ENCODE measurements around the gene PRRT1.
"Not testable (repeated sequence)": the region's sequence is repeated elsewhere in the genome, so short reads cannot be mapped to it uniquely, and the experiment has no call there.

PRRT1 gene

DNA sequence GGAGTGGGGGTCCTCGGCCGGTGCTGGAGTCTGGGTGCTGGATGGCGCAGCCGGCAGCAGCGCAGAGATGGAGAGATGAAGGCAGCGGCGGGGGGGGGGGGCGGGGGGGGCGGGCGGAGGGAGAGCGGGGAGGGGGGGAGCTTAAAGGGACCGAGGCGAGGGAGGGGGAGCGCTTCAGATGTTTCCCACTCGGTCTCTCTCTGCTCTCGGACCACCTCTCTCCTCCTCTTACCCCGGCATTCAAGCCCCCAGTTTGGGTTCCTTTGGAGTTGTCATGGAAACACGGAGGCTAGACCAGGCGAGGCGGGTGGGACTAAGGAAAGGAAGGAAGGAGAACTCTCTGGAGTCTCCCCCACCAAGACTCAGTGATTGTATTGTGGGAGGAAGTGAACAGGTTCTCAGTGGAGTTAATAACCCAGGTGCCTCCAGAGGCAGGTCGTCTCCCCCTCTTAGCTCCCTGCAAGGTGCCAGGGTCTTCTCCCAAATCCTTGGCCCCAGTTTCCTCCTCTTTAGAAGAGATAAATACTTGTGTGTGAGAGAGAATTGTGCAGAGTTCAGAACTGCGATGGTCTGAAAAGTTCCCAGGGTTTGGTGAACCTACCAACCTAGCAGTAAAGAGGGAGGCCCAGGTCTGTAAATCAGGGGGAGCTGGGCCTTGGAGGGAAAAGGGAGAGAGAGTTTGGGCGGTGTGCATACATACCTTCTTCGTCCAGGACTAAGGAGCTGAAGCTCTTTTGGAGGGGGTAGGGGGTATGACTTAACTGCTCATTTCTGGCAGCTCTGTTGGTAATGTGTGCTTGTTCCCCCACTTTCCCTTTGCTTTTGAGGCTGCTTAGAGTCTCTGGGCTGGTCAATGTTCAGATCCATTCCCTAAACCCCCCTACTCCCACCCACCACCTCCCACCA lies at the start of gene PRRT1:
Gene PRRT1 (minus strand): TSS at position 77 of the 906 bp plus-strand sequence. CDS start 112 bp downstream, outside the sequence.
- no peak for DNase-seq

DNA sequence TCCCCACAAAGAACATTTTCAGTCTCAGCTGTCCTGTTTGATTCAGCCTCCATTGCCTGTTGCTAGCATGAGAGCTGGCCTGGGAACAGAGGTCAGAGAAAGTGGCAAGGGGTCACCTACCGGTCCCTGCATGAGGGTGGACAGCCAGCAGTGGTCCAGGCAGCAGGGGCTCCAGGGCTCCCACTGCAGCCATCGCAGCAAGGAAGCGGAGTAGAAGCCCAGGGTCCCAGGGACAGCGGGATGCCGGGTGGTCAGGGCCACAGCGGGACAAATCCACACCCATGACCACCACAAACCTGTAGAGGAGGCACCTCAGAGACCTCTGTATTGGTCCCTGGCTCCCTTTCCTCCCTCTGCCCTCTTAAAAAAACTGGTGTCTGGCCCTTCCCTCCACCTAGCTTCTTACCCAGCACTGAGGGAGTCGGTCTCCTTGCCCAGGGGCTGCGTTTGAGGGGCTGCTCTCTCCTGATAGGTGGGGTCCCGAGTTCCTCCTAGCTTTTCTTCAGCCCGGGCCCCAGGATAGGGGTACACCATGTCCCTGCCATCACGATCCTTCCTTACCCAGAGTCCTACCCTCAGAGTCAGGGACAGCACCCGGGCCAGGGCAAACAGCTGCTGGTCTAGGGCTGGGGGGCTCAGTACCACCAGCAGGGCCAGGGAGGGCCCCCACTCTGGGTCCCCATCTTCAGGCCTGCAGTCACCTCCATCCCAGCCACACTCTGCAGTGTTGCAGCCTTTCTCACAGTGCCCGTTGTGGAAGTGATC lies 49.2 kb upstream of the PRRT1 start:
- DNase-seq, result no peak

DNA sequence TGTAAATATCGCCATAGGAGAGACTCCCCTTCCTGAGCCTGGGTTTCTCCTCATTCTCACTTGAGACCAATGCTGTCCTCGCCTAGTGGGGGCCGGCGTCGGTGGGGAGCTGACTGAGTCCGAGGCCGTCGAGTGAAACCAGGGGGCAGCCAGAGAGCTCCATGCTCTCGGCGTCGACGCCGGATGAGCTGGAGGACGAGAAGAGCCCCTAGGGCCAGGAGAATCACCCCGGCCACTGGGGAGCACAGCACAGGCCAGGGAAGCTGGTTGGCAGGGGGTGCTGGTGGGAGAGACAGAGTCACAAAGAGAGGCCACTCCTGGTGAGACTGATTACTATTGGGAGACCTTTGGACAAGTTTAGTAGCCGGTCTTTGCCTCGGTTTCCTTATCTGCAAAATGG lies 47.1 kb upstream of the PRRT1 start:
- no peak for DNase-seq

DNA sequence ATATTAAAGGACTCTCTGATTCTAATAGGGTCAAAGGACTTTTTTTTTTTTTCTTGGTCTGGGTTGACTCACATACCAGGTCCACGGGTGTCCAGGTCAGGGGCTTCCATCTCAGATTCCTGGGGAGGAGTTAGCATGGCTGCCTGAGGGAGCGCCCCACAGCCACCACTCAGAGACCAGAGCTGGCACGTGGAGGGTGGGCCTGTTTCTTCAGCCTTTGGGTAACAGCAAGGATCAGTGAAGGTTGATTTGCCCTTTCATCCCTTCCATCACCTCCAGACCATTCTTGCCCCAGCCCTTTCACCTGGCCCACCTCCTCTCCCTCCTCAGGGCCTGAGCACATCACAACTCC lies 46.6 kb upstream of the PRRT1 start:
- no peak for DNase-seq

- DNase-seq, result peak; percentile 71
These were observed 45.2 kb upstream of the PRRT1 start for GRCh38 chr6:32196682-32197616.

DNA sequence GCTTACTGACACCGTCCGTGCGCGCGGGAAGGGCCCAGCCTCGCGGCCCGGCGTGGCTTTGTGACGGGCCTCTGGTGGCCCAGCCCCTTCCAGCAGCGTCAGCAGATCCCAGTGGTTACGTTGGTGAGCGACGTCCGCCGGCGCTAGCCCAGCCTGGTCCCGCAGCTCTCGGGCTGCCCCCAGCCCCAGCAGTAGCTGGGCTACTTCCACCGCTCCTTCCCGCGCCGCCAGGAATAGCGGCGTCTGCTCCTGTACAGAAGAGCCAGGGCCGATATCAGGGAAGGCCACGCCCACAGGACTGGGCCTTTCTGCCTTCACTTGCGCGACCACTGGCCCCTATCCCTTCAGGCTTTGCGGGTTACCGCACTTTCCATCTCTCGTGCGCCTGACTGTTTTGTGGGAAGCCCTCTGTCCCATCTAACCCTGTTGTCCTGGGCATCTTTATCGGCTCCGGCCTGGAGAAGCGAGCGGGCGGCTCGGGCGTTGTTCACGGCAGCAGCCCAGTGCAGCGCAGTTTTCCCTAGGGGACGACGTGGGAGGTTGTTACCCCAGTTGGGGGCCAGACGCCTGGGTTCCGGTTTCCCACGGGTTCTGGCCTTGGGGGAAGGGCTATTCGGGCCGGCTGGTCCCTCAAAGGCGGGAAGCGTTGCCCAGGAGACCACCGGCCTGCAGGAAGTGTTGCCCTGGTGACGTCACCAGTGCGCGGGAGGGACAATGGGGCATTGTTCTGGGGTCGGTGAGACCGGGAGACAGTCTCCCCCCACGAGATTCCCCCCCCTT lies 44.4 kb upstream of the PRRT1 start:
- DNase-seq, result peak; percentile 69

DNA sequence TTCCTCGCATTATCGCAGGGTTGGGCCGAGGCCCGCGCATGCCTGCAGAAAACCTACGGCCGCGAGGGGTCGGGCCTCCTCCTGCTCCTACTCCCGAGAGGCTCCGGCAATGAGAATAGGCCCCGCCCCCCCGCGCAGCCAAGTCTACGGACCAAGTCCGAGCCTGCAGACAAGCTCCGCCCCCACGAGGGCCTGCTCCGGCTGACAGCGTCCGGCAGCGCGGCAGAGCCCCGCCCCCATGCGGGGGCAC lies 43.8 kb upstream of the PRRT1 start:
- DNase-seq, result peak; percentile 100

DNA sequence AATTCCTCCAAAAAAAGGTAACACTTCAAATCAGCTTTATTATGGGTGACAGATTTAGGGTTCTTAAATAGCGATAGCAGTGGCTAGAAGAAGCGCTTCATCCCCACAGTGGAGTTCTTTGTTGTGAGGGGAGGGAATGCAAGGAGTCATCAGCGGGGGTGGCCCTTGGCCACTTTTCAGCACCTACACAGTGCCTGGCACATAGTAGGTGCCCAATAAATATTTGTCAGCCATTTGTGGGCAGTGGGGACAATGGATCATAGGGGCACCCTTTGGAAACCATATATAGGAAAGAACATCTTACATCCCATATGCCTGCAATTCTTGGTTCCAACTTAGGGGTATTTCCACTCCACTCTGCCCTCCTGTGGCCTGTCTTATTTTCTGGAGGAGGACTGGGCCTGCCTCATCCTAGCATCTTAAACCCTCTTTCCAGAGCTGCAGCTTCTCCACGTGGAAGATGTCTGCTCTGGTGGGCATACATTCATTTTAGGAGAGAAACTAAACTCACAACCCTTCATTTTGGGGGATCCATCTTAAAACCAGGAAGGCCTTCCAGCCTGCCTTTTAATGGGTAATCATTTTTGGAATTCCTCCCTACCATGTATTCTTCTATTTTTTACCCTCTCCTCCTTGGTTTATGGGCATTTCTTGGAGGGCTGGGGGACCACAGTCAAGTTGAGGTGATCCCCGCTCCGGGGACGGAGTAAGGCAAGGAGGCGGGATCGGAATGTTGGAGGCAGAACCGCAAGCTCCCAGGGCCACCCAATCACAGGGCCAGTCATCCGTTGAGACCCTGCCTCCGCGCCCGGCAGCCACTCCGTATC lies 43.3 kb upstream of the PRRT1 start:
- peak; percentile 62 for DNase-seq

GRCh38 chr6:32194388-32194787 lies 42.6 kb upstream of the PRRT1 start:
- no peak for DNase-seq

- not testable (repeated sequence) for DNase-seq
These were observed 41.4 kb upstream of the PRRT1 start for GRCh38 chr6:32193096-32193495.

DNA sequence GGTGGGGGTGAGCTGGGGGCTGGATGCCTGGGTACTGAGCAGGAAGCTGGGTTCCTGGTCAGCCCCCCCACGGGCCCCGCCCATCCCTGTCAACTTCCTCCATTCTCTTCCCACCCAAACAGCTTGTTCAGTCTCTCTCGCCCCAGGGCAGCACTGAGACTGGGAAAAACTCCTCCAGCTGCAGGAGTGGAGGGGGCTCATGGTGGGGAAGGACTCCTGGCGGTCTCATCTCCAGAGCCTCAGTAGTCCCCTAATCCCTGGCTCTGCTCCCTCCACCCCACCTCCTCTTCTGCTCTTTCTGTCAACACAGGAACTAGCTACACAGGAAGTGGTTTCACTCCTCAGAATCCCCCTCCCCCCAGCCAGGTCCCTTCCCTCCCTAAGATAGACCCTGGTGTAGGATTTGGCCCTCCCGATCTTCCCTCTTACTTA lies 40.9 kb upstream of the PRRT1 start, which contains the start of gene GPSM3:
Gene GPSM3 (minus strand): TSS at position 36 of the 432 bp plus-strand sequence. CDS start 130 bp downstream, outside the sequence.
- peak; percentile 61 for DNase-seq

GRCh38 chr6:32191696-32192607 lies 40.2 kb upstream of the PRRT1 start:
- DNase-seq, result peak; percentile 31

- no peak for DNase-seq
These were observed 39.4 kb upstream of the PRRT1 start for GRCh38 chr6:32190911-32191677.

DNA sequence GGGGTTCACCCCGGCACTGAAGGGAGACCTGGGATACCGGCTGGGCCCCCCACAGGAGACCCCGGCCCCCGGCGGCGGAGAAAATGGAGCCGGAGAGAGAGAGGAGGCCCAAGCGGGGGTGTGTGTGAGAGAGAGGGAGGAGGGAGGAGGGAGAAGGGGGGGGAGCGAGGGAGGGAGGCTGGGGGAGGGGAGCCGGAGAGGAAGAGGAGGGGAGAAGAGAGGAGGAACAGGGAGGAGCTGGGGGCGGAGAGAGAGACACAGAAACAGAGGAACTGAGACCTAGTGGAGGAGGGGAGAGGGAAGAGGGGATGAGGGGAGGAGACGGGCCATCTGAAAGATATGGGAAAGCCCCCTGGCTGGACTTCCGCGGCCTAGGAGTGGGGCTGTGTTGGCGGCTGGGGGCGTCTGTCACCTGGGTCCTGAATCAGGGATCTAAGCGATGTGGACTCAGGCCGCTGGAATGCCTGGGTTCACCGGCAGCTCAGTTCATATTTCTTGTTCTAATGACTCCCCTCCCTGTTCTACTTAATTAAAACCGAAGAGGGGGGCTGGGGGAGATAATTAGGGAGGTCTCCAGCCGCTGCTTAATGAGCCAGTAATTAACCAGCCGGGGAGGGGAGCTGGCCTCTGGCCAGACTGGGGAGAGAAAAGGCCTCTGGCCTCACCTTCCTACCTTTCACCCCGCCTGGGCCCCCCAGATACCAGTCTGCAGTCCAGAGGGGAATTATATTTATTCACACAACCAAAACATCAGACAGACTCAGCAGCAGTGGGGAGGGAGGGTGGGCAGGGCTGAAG lies 38.5 kb upstream of the PRRT1 start, which contains the start of gene PBX2:
Gene PBX2 (minus strand): TSS at position 149 of the 798 bp plus-strand sequence. CDS start 287 bp downstream, outside the sequence.
- peak; percentile 94 for DNase-seq

DNA sequence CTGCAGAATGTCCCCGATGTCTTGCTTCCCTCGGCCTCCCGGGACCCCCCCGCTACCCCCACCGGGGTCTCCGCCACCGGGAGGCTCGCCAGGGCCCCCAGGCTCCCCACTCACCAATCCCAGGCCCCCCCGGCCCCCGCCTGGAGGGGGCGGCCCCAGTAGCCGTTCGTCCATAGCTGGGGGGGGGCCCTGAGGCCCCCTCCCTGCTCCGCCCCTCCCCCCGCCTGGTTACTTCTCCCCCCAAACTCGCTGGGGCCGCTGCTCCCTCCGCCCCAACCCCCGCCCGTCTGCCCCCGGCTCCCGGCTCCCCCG lies 38.0 kb upstream of the PRRT1 start:
- no peak for DNase-seq

- no peak for DNase-seq
These were observed 37.5 kb upstream of the PRRT1 start for GRCh38 chr6:32189069-32189741.

DNA sequence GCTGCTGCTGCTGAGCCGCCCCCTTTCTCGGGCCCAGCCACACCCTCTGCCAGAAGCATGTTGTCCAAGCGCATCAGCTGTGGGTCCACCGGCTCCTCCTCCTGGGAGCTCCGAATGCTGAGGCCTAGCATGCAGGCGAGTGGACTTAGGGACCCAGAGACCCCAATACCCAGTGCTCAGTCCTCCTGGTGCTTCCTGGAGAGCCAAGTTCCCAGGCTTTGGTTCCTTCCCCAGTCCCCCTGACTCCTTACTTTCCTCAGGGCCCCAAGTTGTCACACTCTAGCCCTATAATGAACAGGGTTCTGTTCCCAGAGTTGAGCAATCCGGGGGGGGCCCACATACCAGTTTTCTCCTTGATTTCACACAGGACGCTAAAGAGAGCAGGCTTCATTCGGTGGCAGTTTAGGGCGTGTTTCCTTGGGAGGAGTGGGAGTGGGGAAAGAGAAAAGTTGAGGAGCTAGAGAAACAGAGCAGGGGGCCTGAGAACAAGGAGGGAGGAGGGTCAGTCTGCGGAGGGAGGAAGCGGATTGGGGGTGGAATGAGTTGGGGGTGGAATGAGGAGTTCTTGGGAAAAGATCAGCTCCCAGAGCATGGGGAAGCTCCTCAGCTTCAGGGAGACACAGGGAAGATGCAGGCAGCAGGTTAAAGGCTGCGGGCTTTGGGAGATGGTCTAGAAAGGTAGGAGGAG lies 36.8 kb upstream of the PRRT1 start:
- DNase-seq, result no peak
